Measurements from ENCODE around the gene C4BPA.

The C4BPA gene
- total RNA-seq, result 0 reads per million in 3 donors

GRCh38 chr1:207103892-207104373, at the start of gene C4BPA:
Gene C4BPA (plus strand): TSS chr1:207104233. CDS start chr1:207113026, 8,793 bp downstream.
- no peak for DNase-seq
- Histone ChIP-seq H3K4me3 (ENCODE audit: insufficient read depth, low read depth, low read length, poor library complexity, severe bottlenecking) (no peak within 1 kb of the TSS), H3K9me3 (ENCODE audit: control insufficient read depth, low read length) (no peaks in the 10 kb centered on the region), H3K27ac (ENCODE audit: insufficient read depth, low read length, poor library complexity, severe bottlenecking) (no peak within 1 kb of the TSS), H3K4me1 (ENCODE audit: control insufficient read depth, insufficient read depth, low read length, poor library complexity, severe bottlenecking) (no peaks in the 10 kb centered on the region), H3K27me3 (replicated peaks; ENCODE audit: control insufficient read depth, insufficient read depth, low read length, poor library complexity, severe bottlenecking) (no peaks in the 10 kb centered on the region), H3K36me3 (ENCODE audit: control insufficient read depth, insufficient read depth, low read length) (no peaks in the 10 kb centered on the region)

- Histone ChIP-seq H3K27me3 (replicated peaks; ENCODE audit: control insufficient read depth, insufficient read depth, low read length, poor library complexity, severe bottlenecking) (no peaks in the 10 kb centered on the region), H3K4me1 (ENCODE audit: control insufficient read depth, insufficient read depth, low read length, poor library complexity, severe bottlenecking) (peaks cover 20% of the 10 kb centered on the region), H3K27ac (ENCODE audit: insufficient read depth, low read length, poor library complexity, severe bottlenecking) (no peak overlapping the region), H3K36me3 (ENCODE audit: control insufficient read depth, insufficient read depth, low read length) (peaks cover under 1% of the 10 kb centered on the region), H3K9me3 (ENCODE audit: control insufficient read depth, low read length) (no peaks in the 10 kb centered on the region), H3K4me3 (ENCODE audit: insufficient read depth, low read depth, low read length, poor library complexity, severe bottlenecking) (no peak overlapping the region)
- DNase-seq, result no peak
Observed at GRCh38 chr1:207054491-207054890, 49.5 kb upstream of the C4BPA start.

- Histone ChIP-seq H3K36me3 (ENCODE audit: control insufficient read depth, insufficient read depth, low read length) (no peaks in the 10 kb centered on the region), H3K9me3 (ENCODE audit: control insufficient read depth, low read length) (no peaks in the 10 kb centered on the region), H3K27ac (ENCODE audit: insufficient read depth, low read length, poor library complexity, severe bottlenecking) (no peak overlapping the region), H3K4me1 (ENCODE audit: control insufficient read depth, insufficient read depth, low read length, poor library complexity, severe bottlenecking) (peaks cover 17% of the 10 kb centered on the region), H3K27me3 (replicated peaks; ENCODE audit: control insufficient read depth, insufficient read depth, low read length, poor library complexity, severe bottlenecking) (no peaks in the 10 kb centered on the region), H3K4me3 (ENCODE audit: insufficient read depth, low read depth, low read length, poor library complexity, severe bottlenecking) (no peak overlapping the region)
- no peak for DNase-seq
Observed at GRCh38 chr1:207055386-207056001, 48.5 kb upstream of the C4BPA start.

GRCh38 chr1:207056673-207057072, 47.4 kb upstream of the C4BPA start:
- no peaks in the 10 kb centered on the region for H3K9me3 ChIP-seq (ENCODE audit: control insufficient read depth, low read length)
- H3K27me3 ChIP-seq (replicated peaks; ENCODE audit: control insufficient read depth, insufficient read depth, low read length, poor library complexity, severe bottlenecking), result no peaks in the 10 kb centered on the region
- H3K27ac ChIP-seq (ENCODE audit: insufficient read depth, low read length, poor library complexity, severe bottlenecking), result no peak overlapping the region
- no peaks in the 10 kb centered on the region for H3K36me3 ChIP-seq (ENCODE audit: control insufficient read depth, insufficient read depth, low read length)
- DNase-seq, result no peak
- no peak overlapping the region for H3K4me3 ChIP-seq (ENCODE audit: insufficient read depth, low read depth, low read length, poor library complexity, severe bottlenecking)
- peaks cover 12% of the 10 kb centered on the region for H3K4me1 ChIP-seq (ENCODE audit: control insufficient read depth, insufficient read depth, low read length, poor library complexity, severe bottlenecking)

- Histone ChIP-seq H3K27ac (ENCODE audit: insufficient read depth, low read length, poor library complexity, severe bottlenecking) (no peak overlapping the region), H3K4me3 (ENCODE audit: insufficient read depth, low read depth, low read length, poor library complexity, severe bottlenecking) (no peak overlapping the region), H3K9me3 (ENCODE audit: control insufficient read depth, low read length) (no peaks in the 10 kb centered on the region), H3K36me3 (ENCODE audit: control insufficient read depth, insufficient read depth, low read length) (no peaks in the 10 kb centered on the region), H3K27me3 (replicated peaks; ENCODE audit: control insufficient read depth, insufficient read depth, low read length, poor library complexity, severe bottlenecking) (no peaks in the 10 kb centered on the region), H3K4me1 (ENCODE audit: control insufficient read depth, insufficient read depth, low read length, poor library complexity, severe bottlenecking) (no peaks in the 10 kb centered on the region)
- DNase-seq, result no peak
Observed at GRCh38 chr1:207058252-207058651, 45.8 kb upstream of the C4BPA start.

GRCh38 chr1:207058878-207059867, 44.9 kb upstream of the C4BPA start:
- H3K9me3 ChIP-seq (ENCODE audit: control insufficient read depth, low read length), result no peaks in the 10 kb centered on the region
- no peaks in the 10 kb centered on the region for H3K4me1 ChIP-seq (ENCODE audit: control insufficient read depth, insufficient read depth, low read length, poor library complexity, severe bottlenecking)
- H3K36me3 ChIP-seq (ENCODE audit: control insufficient read depth, insufficient read depth, low read length), result no peaks in the 10 kb centered on the region
- H3K4me3 ChIP-seq (ENCODE audit: insufficient read depth, low read depth, low read length, poor library complexity, severe bottlenecking), result no peak overlapping the region
- no peak for DNase-seq
- H3K27ac ChIP-seq (ENCODE audit: insufficient read depth, low read length, poor library complexity, severe bottlenecking), result no peak overlapping the region
- H3K27me3 ChIP-seq (replicated peaks; ENCODE audit: control insufficient read depth, insufficient read depth, low read length, poor library complexity, severe bottlenecking), result no peaks in the 10 kb centered on the region

- no peaks in the 10 kb centered on the region for H3K27me3 ChIP-seq (replicated peaks; ENCODE audit: control insufficient read depth, insufficient read depth, low read length, poor library complexity, severe bottlenecking)
- no peaks in the 10 kb centered on the region for H3K4me1 ChIP-seq (ENCODE audit: control insufficient read depth, insufficient read depth, low read length, poor library complexity, severe bottlenecking)
- no peak overlapping the region for H3K4me3 ChIP-seq (ENCODE audit: insufficient read depth, low read depth, low read length, poor library complexity, severe bottlenecking)
- no peaks in the 10 kb centered on the region for H3K36me3 ChIP-seq (ENCODE audit: control insufficient read depth, insufficient read depth, low read length)
- H3K27ac ChIP-seq (ENCODE audit: insufficient read depth, low read length, poor library complexity, severe bottlenecking), result no peak overlapping the region
- no peak for DNase-seq
- no peaks in the 10 kb centered on the region for H3K9me3 ChIP-seq (ENCODE audit: control insufficient read depth, low read length)
Observed at GRCh38 chr1:207059881-207060280, 44.2 kb upstream of the C4BPA start.

GRCh38 chr1:207060596-207060995, 43.4 kb upstream of the C4BPA start:
- Histone ChIP-seq H3K4me3 (ENCODE audit: insufficient read depth, low read depth, low read length, poor library complexity, severe bottlenecking) (no peak overlapping the region), H3K27ac (ENCODE audit: insufficient read depth, low read length, poor library complexity, severe bottlenecking) (no peak overlapping the region), H3K9me3 (ENCODE audit: control insufficient read depth, low read length) (no peaks in the 10 kb centered on the region), H3K36me3 (ENCODE audit: control insufficient read depth, insufficient read depth, low read length) (no peaks in the 10 kb centered on the region), H3K27me3 (replicated peaks; ENCODE audit: control insufficient read depth, insufficient read depth, low read length, poor library complexity, severe bottlenecking) (no peaks in the 10 kb centered on the region), H3K4me1 (ENCODE audit: control insufficient read depth, insufficient read depth, low read length, poor library complexity, severe bottlenecking) (no peaks in the 10 kb centered on the region)
- DNase-seq, result no peak

GRCh38 chr1:207062058-207062457, 42.0 kb upstream of the C4BPA start:
- Histone ChIP-seq H3K4me3 (ENCODE audit: insufficient read depth, low read depth, low read length, poor library complexity, severe bottlenecking) (no peak overlapping the region), H3K27ac (ENCODE audit: insufficient read depth, low read length, poor library complexity, severe bottlenecking) (no peak overlapping the region), H3K36me3 (ENCODE audit: control insufficient read depth, insufficient read depth, low read length) (no peaks in the 10 kb centered on the region), H3K4me1 (ENCODE audit: control insufficient read depth, insufficient read depth, low read length, poor library complexity, severe bottlenecking) (no peaks in the 10 kb centered on the region), H3K27me3 (replicated peaks; ENCODE audit: control insufficient read depth, insufficient read depth, low read length, poor library complexity, severe bottlenecking) (no peaks in the 10 kb centered on the region), H3K9me3 (ENCODE audit: control insufficient read depth, low read length) (no peaks in the 10 kb centered on the region)
- no peak for DNase-seq

GRCh38 chr1:207063014-207063413, 41.0 kb upstream of the C4BPA start:
- no peaks in the 10 kb centered on the region for H3K27me3 ChIP-seq (replicated peaks; ENCODE audit: control insufficient read depth, insufficient read depth, low read length, poor library complexity, severe bottlenecking)
- DNase-seq, result no peak
- no peak overlapping the region for H3K27ac ChIP-seq (ENCODE audit: insufficient read depth, low read length, poor library complexity, severe bottlenecking)
- no peak overlapping the region for H3K4me3 ChIP-seq (ENCODE audit: insufficient read depth, low read depth, low read length, poor library complexity, severe bottlenecking)
- H3K4me1 ChIP-seq (ENCODE audit: control insufficient read depth, insufficient read depth, low read length, poor library complexity, severe bottlenecking), result no peaks in the 10 kb centered on the region
- no peaks in the 10 kb centered on the region for H3K36me3 ChIP-seq (ENCODE audit: control insufficient read depth, insufficient read depth, low read length)
- H3K9me3 ChIP-seq (ENCODE audit: control insufficient read depth, low read length), result no peaks in the 10 kb centered on the region

Data from effector memory CD4-positive, alpha-beta T cell (primary cell).